ENCODE results near the gene MEX3A.

Gene MEX3A

GRCh38 chr1:156081180-156081916 lies 917 bp downstream of the MEX3A start:
- DNase-seq (ENCODE audit: extremely low read depth, low read depth) = no peak
- H3K4me3 ChIP-seq (replicated peaks; ENCODE audit: low read depth, low read length) = peak overlapping the region; percentile 97
- no peak for TF ChIP-seq CTCF (IDR thresholded peaks at IDR 0.05; ENCODE audit: low read depth, low read length, missing control alignments)

- peak overlapping the region; percentile 97 for H3K4me3 ChIP-seq (replicated peaks; ENCODE audit: low read depth, low read length)
- no peak for TF ChIP-seq CTCF (IDR thresholded peaks at IDR 0.05; ENCODE audit: low read depth, low read length, missing control alignments)
- DNase-seq (ENCODE audit: extremely low read depth, low read depth) = no peak
These were observed 1.4 kb downstream of the MEX3A start for GRCh38 chr1:156080863-156081179.

- peak overlapping the region; percentile 97 for H3K4me3 ChIP-seq (replicated peaks; ENCODE audit: low read depth, low read length)
These were observed 1.9 kb downstream of the MEX3A start for GRCh38 chr1:156080241-156080862.

GRCh38 chr1:156079762-156080161 lies 2.5 kb downstream of the MEX3A start:
- DNase-seq (ENCODE audit: extremely low read depth, low read depth) = no peak

More at GRCh38 chr1:156080241-156080862, 1.9 kb downstream of the MEX3A start:
- DNase-seq (ENCODE audit: extremely low read depth, low read depth) = no peak
- TF ChIP-seq CTCF (IDR thresholded peaks at IDR 0.05; ENCODE audit: low read depth, low read length, missing control alignments) = no peak

GRCh38 chr1:156078728-156079127 lies 3.5 kb downstream of the MEX3A start:
- H3K4me3 ChIP-seq (replicated peaks; ENCODE audit: low read depth, low read length) = peak overlapping the region; percentile 28
- TF ChIP-seq CTCF (IDR thresholded peaks at IDR 0.05; ENCODE audit: low read depth, low read length, missing control alignments) = no peak
- DNase-seq (ENCODE audit: extremely low read depth, low read depth) = no peak

More at GRCh38 chr1:156079762-156080161, 2.5 kb downstream of the MEX3A start:
- H3K4me3 ChIP-seq (replicated peaks; ENCODE audit: low read depth, low read length) = peak overlapping the region; percentile 97
- TF ChIP-seq CTCF (IDR thresholded peaks at IDR 0.05; ENCODE audit: low read depth, low read length, missing control alignments) = no peak

GRCh38 chr1:156077430-156077760 lies 4.9 kb downstream of the MEX3A start:
- DNase-seq (ENCODE audit: extremely low read depth, low read depth) = no peak
- TF ChIP-seq CTCF (IDR thresholded peaks at IDR 0.05; ENCODE audit: low read depth, low read length, missing control alignments) = no peak
- 0 out of 2 replicates have a peak overlapping the region, but pooled peaks have one; percentile 12 for H3K4me3 ChIP-seq (replicated peaks; ENCODE audit: low read depth, low read length)
